ENCODE results near the gene ATP5PB.

ATP5PB gene

GRCh38 chr1:111446967-111447892, 2.0 kb upstream of the ATP5PB start:
- no peak for DNase-seq (ENCODE audit: low spot score)

- no peak for DNase-seq (ENCODE audit: low spot score)
Observed at GRCh38 chr1:111448482-111448917, 764 bp upstream of the ATP5PB start.

GRCh38 chr1:111449703-111450017, 396 bp downstream of the ATP5PB start:
- no peak for DNase-seq (ENCODE audit: low spot score)

- no peak for DNase-seq (ENCODE audit: low spot score)
Observed at GRCh38 chr1:111450185-111450584, 921 bp downstream of the ATP5PB start.

- no peak for DNase-seq (ENCODE audit: low spot score)
Observed at GRCh38 chr1:111452581-111452980, 3.3 kb downstream of the ATP5PB start.

GRCh38 chr1:111453706-111454105, 4.4 kb downstream of the ATP5PB start:
- DNase-seq (ENCODE audit: low spot score) = no peak

- peak; percentile 61 for DNase-seq (ENCODE audit: low spot score)
Observed at GRCh38 chr1:111454859-111455641, 5.8 kb downstream of the ATP5PB start.

- DNase-seq (ENCODE audit: low spot score) = no peak
Observed at GRCh38 chr1:111455642-111456031, 6.4 kb downstream of the ATP5PB start.

- no peak for DNase-seq (ENCODE audit: low spot score)
Observed at GRCh38 chr1:111461765-111462164, 12.5 kb downstream of the ATP5PB start.

GRCh38 chr1:111462370-111463028, 13.2 kb downstream of the ATP5PB start:
- DNase-seq (ENCODE audit: low spot score) = no peak

GRCh38 chr1:111463029-111463683, 13.9 kb downstream of the ATP5PB start:
- DNase-seq (ENCODE audit: low spot score) = no peak

GRCh38 chr1:111465754-111466153, 16.5 kb downstream of the ATP5PB start:
- DNase-seq (ENCODE audit: low spot score) = no peak

GRCh38 chr1:111466480-111466879, 17.2 kb downstream of the ATP5PB start:
- no peak for DNase-seq (ENCODE audit: low spot score)

GRCh38 chr1:111467865-111468716, 18.8 kb downstream of the ATP5PB start:
- no peak for DNase-seq (ENCODE audit: low spot score)

- DNase-seq (ENCODE audit: low spot score) = no peak
Observed at GRCh38 chr1:111468717-111469100, 19.4 kb downstream of the ATP5PB start.

- DNase-seq (ENCODE audit: low spot score) = no peak
Observed at GRCh38 chr1:111469539-111469938, 20.3 kb downstream of the ATP5PB start.

- no peak for DNase-seq (ENCODE audit: low spot score)
Observed at GRCh38 chr1:111470596-111470995, 21.3 kb downstream of the ATP5PB start.

GRCh38 chr1:111471012-111471411, 21.7 kb downstream of the ATP5PB start:
- peak; percentile 80 for DNase-seq (ENCODE audit: low spot score)

- DNase-seq (ENCODE audit: low spot score) = no peak
Observed at GRCh38 chr1:111471538-111471937, 22.3 kb downstream of the ATP5PB start.

- DNase-seq (ENCODE audit: low spot score) = no peak
Observed at GRCh38 chr1:111474106-111474505, 24.8 kb downstream of the ATP5PB start.

- DNase-seq (ENCODE audit: low spot score) = no peak
Observed at GRCh38 chr1:111474521-111474920, 25.3 kb downstream of the ATP5PB start.

All from activated CD4-positive, alpha-beta T cell treated with anti-CD3 and anti-CD28 coated beads, Interleukin-2, Interleukin-4, amounts not matched to agents 100 ng/mL and 50 ng/mL, durations not matched to agents 16 hours and 8 hours (primary cell).